Esophagus mucosa (tissue), 1 donor: ENCODE data around the gene PIK3CD. TPM values are rescaled to one million over a fixed set of nuclear protein-coding genes. Genes with fewer than 3 reads are reported as not detected.
"Not testable (repeated sequence)": the region's sequence is repeated elsewhere in the genome, so short reads cannot be mapped to it uniquely, and the experiment has no call there.

Experiments
- ATAC-seq: fragments of 200-7000 bp; cut with Tn5 transposase; one replicate; pipeline ENCODE4 v1.9.1; 2020
- total RNA-seq: library from RNA; stranded (reverse); gene quantifications from one replicate; pipeline ENCODE4 v1.2.4, GENCODE V29; 2023
- donor health status: DM: yes; HTN: yes; CAD: no.

PIK3CD gene
- total RNA-seq, 1 donor from 2014 or later: 6.2 TPM

- peak; percentile 19 for ATAC-seq
Observed at GRCh38 chr1:9689971-9690381, 38.4 kb downstream of the PIK3CD start.

- no peak for ATAC-seq
Observed at GRCh38 chr1:9690440-9691107, 39.0 kb downstream of the PIK3CD start.

- no peak for ATAC-seq
Observed at GRCh38 chr1:9691108-9691445, 39.5 kb downstream of the PIK3CD start.

- ATAC-seq: no peak
Observed at GRCh38 chr1:9691691-9692090, 40.2 kb downstream of the PIK3CD start.

- no peak for ATAC-seq
Observed at GRCh38 chr1:9696793-9697192, 45.3 kb downstream of the PIK3CD start.

GRCh38 chr1:9699361-9699760, 47.8 kb downstream of the PIK3CD start:
- ATAC-seq: peak; percentile 63

GRCh38 chr1:9700340-9700739, 48.8 kb downstream of the PIK3CD start:
- ATAC-seq: peak; percentile 36

GRCh38 chr1:9701665-9702064, 50.1 kb downstream of the PIK3CD start:
- peak; percentile 49 for ATAC-seq

- ATAC-seq: no peak
Observed at GRCh38 chr1:9703165-9703509, 51.6 kb downstream of the PIK3CD start.

GRCh38 chr1:9703681-9704080, 52.1 kb downstream of the PIK3CD start:
- ATAC-seq: no peak

- no peak for ATAC-seq
Observed at GRCh38 chr1:9705337-9706093, 54.0 kb downstream of the PIK3CD start.

- ATAC-seq: no peak
Observed at GRCh38 chr1:9706178-9706577, 54.6 kb downstream of the PIK3CD start.

GRCh38 chr1:9710037-9710436, 58.5 kb downstream of the PIK3CD start:
- ATAC-seq: no peak

GRCh38 chr1:9711466-9712020, 60.0 kb downstream of the PIK3CD start:
- ATAC-seq: no peak

- not testable (repeated sequence) for ATAC-seq
Observed at GRCh38 chr1:9712767-9713166, 61.2 kb downstream of the PIK3CD start.

GRCh38 chr1:9714257-9714718, 62.8 kb downstream of the PIK3CD start:
- ATAC-seq: no peak

- ATAC-seq: no peak
Observed at GRCh38 chr1:9715536-9716226, 64.2 kb downstream of the PIK3CD start.

- ATAC-seq: no peak
Observed at GRCh38 chr1:9716404-9717192, 65.1 kb downstream of the PIK3CD start.

GRCh38 chr1:9717193-9718005, 65.9 kb downstream of the PIK3CD start:
- peak; percentile 4 for ATAC-seq

GRCh38 chr1:9718006-9718680, 66.6 kb downstream of the PIK3CD start:
- no peak for ATAC-seq
